ENCODE data around the gene GSTP1.

GSTP1 gene

GRCh38 chr11:67583247-67584204, at the start of gene GSTP1:
GSTP1 (plus strand) TSS chr11:67583812; CDS start chr11:67583844, 32 bp downstream.
- peak; percentile 47 for TF ChIP-seq CTCF (IDR thresholded peaks at IDR 0.05; ENCODE audit: low read depth, low read length)
- peak within 1 kb of the TSS; percentile 70 for H3K4me3 ChIP-seq (ENCODE audit: low read depth, low read length)

GRCh38 chr11:67534070-67534679, 49.4 kb upstream of the GSTP1 start:
- TF ChIP-seq CTCF (IDR thresholded peaks at IDR 0.05; ENCODE audit: low read depth, low read length) = no peak
- H3K4me3 ChIP-seq (ENCODE audit: low read depth, low read length) = no peak overlapping the region

GRCh38 chr11:67535561-67535960, 48.1 kb upstream of the GSTP1 start:
- no peak overlapping the region for H3K4me3 ChIP-seq (ENCODE audit: low read depth, low read length)
- TF ChIP-seq CTCF (IDR thresholded peaks at IDR 0.05; ENCODE audit: low read depth, low read length) = no peak

- H3K4me3 ChIP-seq (ENCODE audit: low read depth, low read length) = no peak overlapping the region
- TF ChIP-seq CTCF (IDR thresholded peaks at IDR 0.05; ENCODE audit: low read depth, low read length) = no peak
These were observed 45.3 kb upstream of the GSTP1 start for GRCh38 chr11:67538306-67538705.

- no peak overlapping the region for H3K4me3 ChIP-seq (ENCODE audit: low read depth, low read length)
- no peak for TF ChIP-seq CTCF (IDR thresholded peaks at IDR 0.05; ENCODE audit: low read depth, low read length)
These were observed 44.6 kb upstream of the GSTP1 start for GRCh38 chr11:67538823-67539505.

- TF ChIP-seq CTCF (IDR thresholded peaks at IDR 0.05; ENCODE audit: low read depth, low read length) = no peak
- H3K4me3 ChIP-seq (ENCODE audit: low read depth, low read length) = no peak overlapping the region
These were observed 44.1 kb upstream of the GSTP1 start for GRCh38 chr11:67539550-67539949.
